HUES6 (cell line): ENCODE data around the gene GDF2.

Source experiments
- H3K27ac ChIP-seq: 2 replicates; pipeline ENCODE4 v1.7.0; 2013; ENCODE audit warnings: low read depth, mild to moderate bottlenecking, low read length, inconsistent platforms
- H3K27me3 ChIP-seq: 2 replicates; pipeline ENCODE4 v1.6.1; 2013; ENCODE audit warnings: low read length; ENCODE audit not compliant: control insufficient read depth, insufficient read depth
- H3K36me3 ChIP-seq: 2 replicates; pipeline ENCODE4 v1.6.1; 2013; ENCODE audit warnings: low read length; ENCODE audit not compliant: control insufficient read depth, insufficient read depth
- H3K4me1 ChIP-seq: 2 replicates; pipeline ENCODE4 v1.6.1; 2013; ENCODE audit warnings: low read length; ENCODE audit not compliant: control insufficient read depth, insufficient read depth
- H3K4me3 ChIP-seq: 2 replicates; pipeline ENCODE4 v1.5.1; 2013; ENCODE audit warnings: low read depth, low read length
- H3K9ac ChIP-seq: one replicate; pipeline ENCODE4 v1.6.1; 2013; ENCODE audit warnings: mild to moderate bottlenecking, low read length
- H3K9me3 ChIP-seq: 2 replicates; pipeline ENCODE4 v1.6.1; 2013; ENCODE audit warnings: low read depth, low read length; ENCODE audit not compliant: control insufficient read depth, insufficient read depth

GDF2 gene

GRCh38 chr10:47334466-47335295 is 12.4 kb downstream of the GDF2 start:
- no peak overlapping the region for H3K4me3 ChIP-seq
- H3K4me1 ChIP-seq, result peaks cover 5% of the 10 kb centered on the region; the same call in 1 of the 2 replicates
- no peaks in the 10 kb centered on the region for H3K36me3 ChIP-seq
- H3K27ac ChIP-seq, result no peak overlapping the region
- H3K9me3 ChIP-seq, result no peaks in the 10 kb centered on the region
- no peaks in the 10 kb centered on the region for H3K27me3 ChIP-seq
- H3K9ac ChIP-seq, result no peak overlapping the region

- H3K36me3 ChIP-seq, result no peaks in the 10 kb centered on the region
- no peak overlapping the region for H3K27ac ChIP-seq
- peaks cover 5% of the 10 kb centered on the region; the same call in 1 of the 2 replicates for H3K4me1 ChIP-seq
- no peak overlapping the region for H3K4me3 ChIP-seq
- H3K9ac ChIP-seq, result no peak overlapping the region
- no peaks in the 10 kb centered on the region for H3K27me3 ChIP-seq
- H3K9me3 ChIP-seq, result no peaks in the 10 kb centered on the region
These were observed 13.7 kb downstream of the GDF2 start for GRCh38 chr10:47335906-47336305.

- H3K4me3 ChIP-seq, result no peak overlapping the region
- no peaks in the 10 kb centered on the region for H3K27me3 ChIP-seq
- H3K4me1 ChIP-seq, result peaks cover 5% of the 10 kb centered on the region; the same call in 1 of the 2 replicates
- H3K36me3 ChIP-seq, result no peaks in the 10 kb centered on the region
- no peak overlapping the region for H3K9ac ChIP-seq
- no peaks in the 10 kb centered on the region for H3K9me3 ChIP-seq
- H3K27ac ChIP-seq, result no peak overlapping the region
These were observed 14.3 kb downstream of the GDF2 start for GRCh38 chr10:47336387-47337134.

- Histone ChIP-seq H3K4me3 (no peak overlapping the region), H3K27me3 (no peaks in the 10 kb centered on the region), H3K36me3 (no peaks in the 10 kb centered on the region), H3K4me1 (peaks cover 3% of the 10 kb centered on the region; the same call in 1 of the 2 replicates), H3K9me3 (no peaks in the 10 kb centered on the region), H3K9ac (no peak overlapping the region), H3K27ac (no peak overlapping the region)
These were observed 15.1 kb downstream of the GDF2 start for GRCh38 chr10:47337310-47337709.

- Histone ChIP-seq H3K4me3 (no peak overlapping the region), H3K4me1 (peaks cover 8% of the 10 kb centered on the region; the same call in 1 of the 2 replicates), H3K36me3 (no peaks in the 10 kb centered on the region), H3K9me3 (no peaks in the 10 kb centered on the region), H3K9ac (no peak overlapping the region), H3K27ac (no peak overlapping the region), H3K27me3 (no peaks in the 10 kb centered on the region)
These were observed 17.0 kb downstream of the GDF2 start for GRCh38 chr10:47339186-47339735.

- Histone ChIP-seq H3K27ac (no peak overlapping the region), H3K36me3 (no peaks in the 10 kb centered on the region), H3K4me3 (no peak overlapping the region), H3K27me3 (no peaks in the 10 kb centered on the region), H3K4me1 (peaks cover 8% of the 10 kb centered on the region; the same call in 1 of the 2 replicates), H3K9ac (no peak overlapping the region), H3K9me3 (no peaks in the 10 kb centered on the region)
These were observed 17.7 kb downstream of the GDF2 start for GRCh38 chr10:47339759-47340607.

GRCh38 chr10:47340608-47341170 is 18.4 kb downstream of the GDF2 start:
- no peak overlapping the region for H3K9ac ChIP-seq
- no peaks in the 10 kb centered on the region for H3K9me3 ChIP-seq
- H3K27me3 ChIP-seq, result no peaks in the 10 kb centered on the region
- H3K36me3 ChIP-seq, result no peaks in the 10 kb centered on the region
- no peak overlapping the region for H3K27ac ChIP-seq
- H3K4me1 ChIP-seq, result peaks cover 8% of the 10 kb centered on the region; the same call in 1 of the 2 replicates
- H3K4me3 ChIP-seq, result no peak overlapping the region

GRCh38 chr10:47344996-47345870 is 23.0 kb downstream of the GDF2 start:
- H3K4me3 ChIP-seq, result no peak overlapping the region
- H3K4me1 ChIP-seq, result peaks cover 8% of the 10 kb centered on the region
- no peak overlapping the region for H3K27ac ChIP-seq
- no peaks in the 10 kb centered on the region for H3K36me3 ChIP-seq
- no peaks in the 10 kb centered on the region for H3K9me3 ChIP-seq
- H3K9ac ChIP-seq, result no peak overlapping the region
- no peaks in the 10 kb centered on the region for H3K27me3 ChIP-seq

GRCh38 chr10:47346581-47347302 is 24.5 kb downstream of the GDF2 start:
- Histone ChIP-seq H3K4me3 (no peak overlapping the region), H3K27me3 (no peaks in the 10 kb centered on the region), H3K36me3 (no peaks in the 10 kb centered on the region), H3K9ac (no peak overlapping the region), H3K27ac (no peak overlapping the region), H3K9me3 (no peaks in the 10 kb centered on the region), H3K4me1 (peaks cover 8% of the 10 kb centered on the region)
